B cell (primary cell): ENCODE data around the gene C12orf57. TPM values are rescaled to one million over a fixed set of nuclear protein-coding genes. Genes with fewer than 3 reads are reported as not detected.

Experiments used
- ATAC-seq: fragments of 200-7000 bp; cut with Tn5 transposase; one replicate; pipeline ENCODE4 v1.10.0; 2021; ENCODE audit warnings: low read depth, mild to moderate bottlenecking, moderate number of reproducible peaks, moderate library complexity
- CTCF ChIA-PET: fragments of 350-600 bp; sonication (Branson Sonifier 250); formaldehyde crosslinking; loops from one replicate; lab custom pipeline; 2021; ENCODE audit warnings: antibody characterized with exemption, inconsistent platforms; lab: Charles Lee
- POLR2A ChIA-PET: fragments of 350-600 bp; sonication (Branson Sonifier 250); formaldehyde crosslinking; loops from one replicate; lab custom pipeline; 2021; ENCODE audit warnings: antibody characterized with exemption; lab: Charles Lee
- DNase-seq: peaks from one replicate; pipeline ENCODE4 v3.0.0; 2013
- H2AFZ ChIP-seq: 2 replicates; pipeline ENCODE4 v1.6.1; 2012; ENCODE audit warnings: mild to moderate bottlenecking, low read depth, low read length; ENCODE audit not compliant: insufficient read depth, poor library complexity, severe bottlenecking
- H3K27ac ChIP-seq, 2 donors: 1 replicate in 1 of 2; 2 replicates in 1 of 2; pipeline ENCODE4 v1.5.1; 2012 to 2013; ENCODE audit warnings: low read length in 2 of 2, mild to moderate bottlenecking in 2 of 2, moderate library complexity in 1 of 2
- H3K27me3 ChIP-seq, 4 experiments: fragments of 200-600 bp in 1 of 4; sonication (generic) in 1 of 4; replicated peaks in 1 of 4; 1 replicate in 2 of 4; 2 replicates in 2 of 4; pipeline versions ENCODE4 v1.6.1 to v1.7.0; 2013 to 2016; ENCODE audit warnings: low read length in 3 of 4, mild to moderate bottlenecking in 2 of 4, mixed read lengths in 1 of 4, moderate library complexity in 1 of 4; ENCODE audit not compliant: insufficient read depth in 4 of 4, control insufficient read depth in 3 of 4; ENCODE audit errors: control extremely low read depth in 1 of 4
- H3K36me3 ChIP-seq, 2 experiments: replicated peaks in 1 of 2; 1 replicate in 1 of 2; 2 replicates in 1 of 2; pipeline versions ENCODE4 v1.6.1 to v1.7.1; 2013; ENCODE audit warnings: low read length in 1 of 2; ENCODE audit not compliant: insufficient read depth in 2 of 2, control insufficient read depth in 1 of 2; ENCODE audit errors: control extremely low read depth in 1 of 2, extremely low read depth in 1 of 2
- H3K4me1 ChIP-seq, 2 donors: fragments of 200-600 bp in 1 of 2; sonication (generic) in 1 of 2; 1 replicate in 1 of 2; 2 replicates in 1 of 2; pipeline versions ENCODE4 v1.5.1 to v1.6.1; 2013 to 2017; ENCODE audit warnings: low read length in 2 of 2; ENCODE audit not compliant: control insufficient read depth in 2 of 2, insufficient read depth in 2 of 2
- H3K4me2 ChIP-seq: replicated peaks from 2 replicates; pipeline ENCODE3; 2012; ENCODE audit warnings: mild to moderate bottlenecking, low read depth, low read length; ENCODE audit not compliant: poor library complexity, severe bottlenecking
- H3K4me3 ChIP-seq, 5 experiments: fragments of 200-600 bp in 1 of 5; sonication (generic) in 1 of 5; 1 replicate in 3 of 5; 2 replicates in 2 of 5; pipeline versions ENCODE4 v1.5.1 to v1.7.0; 2011 to 2016; ENCODE audit warnings: low read length in 4 of 5, mild to moderate bottlenecking in 4 of 5, low read depth in 2 of 5, control low read depth in 1 of 5, moderate library complexity in 1 of 5; ENCODE audit not compliant: insufficient read depth in 1 of 5; ENCODE audit errors: control extremely low read depth in 1 of 5, extremely low read depth in 1 of 5
- H3K79me2 ChIP-seq: fragments of 200-600 bp; sonication (generic); one replicate; pipeline ENCODE4 v1.6.0; 2016; ENCODE audit warnings: low read length; ENCODE audit not compliant: control insufficient read depth, insufficient read depth
- H3K9ac ChIP-seq: fragments of 200-600 bp; sonication (generic); 2 replicates; pipeline ENCODE4 v1.6.1; 2017; ENCODE audit warnings: mild to moderate bottlenecking, low read length, moderate library complexity
- H3K9me3 ChIP-seq, 3 donors: one replicate each; pipeline versions ENCODE4 v1.6.1 to v1.7.1; 2013; ENCODE audit warnings: low read length in 2 of 3; ENCODE audit not compliant: control insufficient read depth in 2 of 3, insufficient read depth in 1 of 3; ENCODE audit errors: control extremely low read depth in 1 of 3
- H4K20me1 ChIP-seq: 2 replicates; pipeline ENCODE4 v1.6.0; 2012; ENCODE audit warnings: mild to moderate bottlenecking, low read length; ENCODE audit not compliant: insufficient read depth, control insufficient read depth, poor library complexity, severe bottlenecking
- H3K27ac Mint-ChIP-seq: one replicate; pipeline ENCODE4 v1.8.0; 2021; ENCODE audit warnings: mixed read lengths
- H3K27me3 Mint-ChIP-seq: one replicate; pipeline ENCODE4 v1.8.0; 2021; ENCODE audit warnings: mixed read lengths
- H3K4me1 Mint-ChIP-seq: one replicate; pipeline ENCODE4 v1.8.0; 2021; ENCODE audit warnings: mixed read lengths
- H3K4me3 Mint-ChIP-seq: one replicate; pipeline ENCODE4 v1.8.0; 2021; ENCODE audit warnings: mixed read lengths
- H3K9me3 Mint-ChIP-seq: one replicate; pipeline ENCODE4 v1.8.0; 2022; ENCODE audit warnings: mixed read lengths; ENCODE audit not compliant: insufficient read depth
- EZH2 ChIP-seq: IDR thresholded peaks from 2 replicates; pipeline ENCODE4 v1.6.1; 2012; ENCODE audit warnings: borderline replicate concordance, low read depth, mild to moderate bottlenecking, moderate library complexity, low read length; ENCODE audit not compliant: insufficient read depth, poor library complexity, severe bottlenecking
- WGBS: methylation state at CpG from one replicate; pipeline ENCODE4 v1.1.5; 2013; ENCODE audit warnings: missing lambda C conversion rate; ENCODE audit not compliant: insufficient coverage; 5-methylcytosine and 5-hydroxymethylcytosine counted together
- intact Hi-C: fragments of 100-400 bp; cut with micrococcal nuclease; formaldehyde crosslinking; loops from one replicate; pipeline ENCODE4 v1.10.0; 2022
- polyA plus RNA-seq: library from polyadenylated mRNA; depleted of rRNA; stranded (reverse); fragments of >200 nt; gene quantifications from 2 replicates; pipeline ENCODE4 v1.2.3, GENCODE V29; 2012
- total RNA-seq, 2 donors: library from RNA; stranded (reverse); fragments of 120-200 nt in 1 of 2; gene quantifications; 1 replicate in 1 of 2; 2 replicates in 1 of 2; pipeline versions ENCODE4 v1.2.3 to v1.2.4, GENCODE V29; 2013 to 2022
- TF ChIP-seq, protein P1 (sequence below): fragments of 200-600 bp; IDR thresholded peaks from one replicate; pipeline ENCODE4 v1.8.0; 2022; ENCODE audit warnings: antibody characterized with exemption, mild to moderate bottlenecking

C12orf57 gene
- total and polyA plus RNA-seq, 2 donors (not counting 1 experiment from before 2014, with no cell fraction given): 90.9 to 460 TPM

DNA sequence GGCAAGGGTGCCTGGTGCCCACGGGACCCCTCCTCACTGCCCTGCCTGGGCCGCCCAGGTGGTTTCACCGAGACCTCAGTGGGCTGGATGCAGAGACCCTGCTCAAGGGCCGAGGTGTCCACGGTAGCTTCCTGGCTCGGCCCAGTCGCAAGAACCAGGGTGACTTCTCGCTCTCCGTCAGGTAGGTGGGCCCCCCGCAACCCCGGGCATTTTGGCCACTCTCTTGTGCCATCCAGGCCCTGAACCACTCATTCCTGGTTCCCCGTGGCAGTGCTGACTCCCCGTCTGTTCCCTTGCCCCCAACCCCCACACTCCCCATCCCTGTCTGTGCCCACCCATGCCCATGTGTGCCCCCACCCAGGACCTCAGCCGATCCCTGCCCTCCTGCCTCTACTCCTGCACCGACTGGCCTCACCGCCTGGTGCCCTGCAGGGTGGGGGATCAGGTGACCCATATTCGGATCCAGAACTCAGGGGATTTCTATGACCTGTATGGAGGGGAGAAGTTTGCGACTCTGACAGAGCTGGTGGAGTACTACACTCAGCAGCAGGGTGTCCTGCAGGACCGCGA lies 7.8 kb downstream of the C12orf57 start:
- Mint-ChIP-seq H3K9me3 (no peaks in the 10 kb centered on the region), H3K4me1 (peaks cover 86% of the 10 kb centered on the region), H3K4me3 (peak overlapping the region; percentile 98), H3K27ac (peak overlapping the region; percentile 98), H3K27me3 (no peaks in the 10 kb centered on the region)
- Histone ChIP-seq H3K9me3 (no peaks in the 10 kb centered on the region), H3K9ac (peak overlapping the region; percentile 95), H2AFZ (peak overlapping the region; percentile 53), H3K27me3 (no peaks in the 10 kb centered on the region), H3K27ac (peak overlapping the region; percentile 84 to 99), H3K36me3 (peaks cover 0 to 48% of the 10 kb centered on the region in 2 experiments), H3K4me1 (peaks cover 71 to 76% of the 10 kb centered on the region in 2 donors), H3K4me2 (peak overlapping the region; percentile 92), H4K20me1 (peaks cover 56% of the 10 kb centered on the region), H3K4me3 (peak overlapping the region; percentile 88 to 98 (median 92)), H3K79me2 (peaks cover 72% of the 10 kb centered on the region)
- intact Hi-C loops: loop anchor here (1.0 kb wide), 1 partner anchor 8 kb away; no protein-coding TSS in a partner anchor
- ChIA-PET CTCF (interaction anchor here (0.6 to 16.6 kb wide), 8 partner anchors 8 to 356 kb away, joined by 3 to 944 read pairs (median 6); partner anchors contain the start of genes C12orf57, RNU7-1 and SPSB2), POLR2A (interaction anchor here (0.6 to 18.5 kb wide), 9 partner anchors 6 to 157 kb away, joined by 3 to 662 read pairs (median 5); partner anchors contain the start of genes C12orf57, LPCAT3, PTPN6 and RNU7-1)
- ATAC-seq (no peak), DNase-seq (peak; percentile 35)
- WGBS: 0% methylated on average over 16 of the region's 20 CpGs
- TF ChIP-seq EZH2: no peak
- TF ChIP-seq, protein P1, sequence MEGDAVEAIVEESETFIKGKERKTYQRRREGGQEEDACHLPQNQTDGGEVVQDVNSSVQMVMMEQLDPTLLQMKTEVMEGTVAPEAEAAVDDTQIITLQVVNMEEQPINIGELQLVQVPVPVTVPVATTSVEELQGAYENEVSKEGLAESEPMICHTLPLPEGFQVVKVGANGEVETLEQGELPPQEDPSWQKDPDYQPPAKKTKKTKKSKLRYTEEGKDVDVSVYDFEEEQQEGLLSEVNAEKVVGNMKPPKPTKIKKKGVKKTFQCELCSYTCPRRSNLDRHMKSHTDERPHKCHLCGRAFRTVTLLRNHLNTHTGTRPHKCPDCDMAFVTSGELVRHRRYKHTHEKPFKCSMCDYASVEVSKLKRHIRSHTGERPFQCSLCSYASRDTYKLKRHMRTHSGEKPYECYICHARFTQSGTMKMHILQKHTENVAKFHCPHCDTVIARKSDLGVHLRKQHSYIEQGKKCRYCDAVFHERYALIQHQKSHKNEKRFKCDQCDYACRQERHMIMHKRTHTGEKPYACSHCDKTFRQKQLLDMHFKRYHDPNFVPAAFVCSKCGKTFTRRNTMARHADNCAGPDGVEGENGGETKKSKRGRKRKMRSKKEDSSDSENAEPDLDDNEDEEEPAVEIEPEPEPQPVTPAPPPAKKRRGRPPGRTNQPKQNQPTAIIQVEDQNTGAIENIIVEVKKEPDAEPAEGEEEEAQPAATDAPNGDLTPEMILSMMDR: no peak
